Trophoblast cell (in vitro differentiated cells and primary cell): ENCODE measurements around the gene CLDN19.
A peak's percentile ranks its signal among the peaks of the same experiment; 100 is the strongest.

Experiments
- DNase-seq, 2 donors: peaks; one replicate each; pipeline ENCODE4 v3.0.0-alpha.2; 2016
- H2AFZ ChIP-seq: 2 replicates; pipeline ENCODE4 v1.6.1; 2013; ENCODE audit warnings: low read length, moderate library complexity, mild to moderate bottlenecking; ENCODE audit not compliant: insufficient read depth, poor library complexity
- H2AK5ac ChIP-seq: 2 replicates; pipeline ENCODE4 v1.6.1; 2013; ENCODE audit warnings: mild to moderate bottlenecking, low read length
- H2BK120ac ChIP-seq: 2 replicates; pipeline ENCODE4 v1.6.1; 2013; ENCODE audit warnings: low read length, mild to moderate bottlenecking, moderate library complexity; ENCODE audit not compliant: insufficient read depth, poor library complexity
- H2BK12ac ChIP-seq: 2 replicates; pipeline ENCODE4 v1.6.1; 2013; ENCODE audit warnings: mild to moderate bottlenecking, low read length, moderate library complexity
- H2BK5ac ChIP-seq: 2 replicates; pipeline ENCODE4 v1.6.1; 2013; ENCODE audit warnings: low read length, low read depth, moderate library complexity, mild to moderate bottlenecking; ENCODE audit not compliant: poor library complexity
- H3K14ac ChIP-seq: 2 replicates; pipeline ENCODE4 v1.6.1; 2013; ENCODE audit warnings: mild to moderate bottlenecking, low read length
- H3K18ac ChIP-seq: 2 replicates; pipeline ENCODE4 v1.6.1; 2013; ENCODE audit warnings: mild to moderate bottlenecking, low read length
- H3K23ac ChIP-seq: 2 replicates; pipeline ENCODE4 v1.6.1; 2013; ENCODE audit warnings: low read length
- H3K27ac ChIP-seq: 2 replicates; pipeline ENCODE4 v1.5.1; 2013; ENCODE audit warnings: low read depth, mild to moderate bottlenecking, inconsistent platforms, low read length, moderate library complexity
- H3K27me3 ChIP-seq: 2 replicates; pipeline ENCODE4 v1.6.1; 2013; ENCODE audit warnings: inconsistent platforms, mild to moderate bottlenecking, low read length, moderate library complexity; ENCODE audit not compliant: insufficient read depth
- H3K36me3 ChIP-seq, 2 experiments: 1 replicate in 1 of 2; 2 replicates in 1 of 2; pipeline ENCODE4 v1.6.1; 2013; ENCODE audit warnings: low read length in 2 of 2, mild to moderate bottlenecking in 2 of 2, moderate library complexity in 1 of 2; ENCODE audit not compliant: insufficient read depth in 2 of 2, control insufficient read depth in 1 of 2
- H3K4ac ChIP-seq: 2 replicates; pipeline ENCODE4 v1.6.1; 2013; ENCODE audit warnings: low read depth, mild to moderate bottlenecking, low read length, moderate library complexity
- H3K4me1 ChIP-seq, 2 experiments: 1 replicate in 1 of 2; 2 replicates in 1 of 2; pipeline ENCODE4 v1.6.1; 2013; ENCODE audit warnings: low read length in 2 of 2, mild to moderate bottlenecking in 2 of 2, moderate library complexity in 1 of 2; ENCODE audit not compliant: insufficient read depth in 2 of 2, control insufficient read depth in 1 of 2
- H3K4me2 ChIP-seq: 2 replicates; pipeline ENCODE4 v1.6.1; 2013; ENCODE audit warnings: inconsistent platforms, mild to moderate bottlenecking, low read length, moderate library complexity
- H3K4me3 ChIP-seq: 2 replicates; pipeline ENCODE4 v1.5.1; 2013; ENCODE audit warnings: mild to moderate bottlenecking, low read depth, low read length, inconsistent platforms
- H3K79me1 ChIP-seq: one replicate; pipeline ENCODE4 v1.6.1; 2013; ENCODE audit warnings: low read length
- H3K79me2 ChIP-seq: 2 replicates; pipeline ENCODE4 v1.6.1; 2013; ENCODE audit warnings: low read length, mild to moderate bottlenecking; ENCODE audit not compliant: control insufficient read depth, insufficient read depth, poor library complexity
- H3K9ac ChIP-seq: 2 replicates; pipeline ENCODE4 v1.6.1; 2013; ENCODE audit warnings: mild to moderate bottlenecking, low read length
- H3K9me3 ChIP-seq: 2 replicates; pipeline ENCODE4 v1.6.1; 2013; ENCODE audit warnings: low read depth, mild to moderate bottlenecking, control low read depth, inconsistent platforms, low read length; ENCODE audit not compliant: insufficient read depth
- H4K12ac ChIP-seq: 2 replicates; pipeline ENCODE4 v1.6.1; 2013; ENCODE audit warnings: low read depth, mild to moderate bottlenecking, low read length, moderate library complexity
- H4K8ac ChIP-seq: 2 replicates; pipeline ENCODE4 v1.6.1; 2013; ENCODE audit warnings: low read depth, mild to moderate bottlenecking, low read length, moderate library complexity
- H4K91ac ChIP-seq: one replicate; pipeline ENCODE4 v1.6.1; 2013; ENCODE audit warnings: low read depth, mild to moderate bottlenecking, low read length, moderate library complexity
- WGBS: extraction: QIAGEN DNeasy Blood & Tissue Kit; methylation state at CpG from one replicate; pipeline ENCODE4 v1.1.7; 2013; ENCODE audit warnings: missing lambda C conversion rate; ENCODE audit not compliant: insufficient read length, insufficient coverage; ENCODE audit errors: extremely low coverage; 5-methylcytosine and 5-hydroxymethylcytosine counted together

Gene CLDN19

GRCh38 chr1:42703888-42704464 is 36.1 kb downstream of the CLDN19 start:
- Histone ChIP-seq H3K27ac (no peak overlapping the region), H2BK12ac (no peak overlapping the region), H2BK120ac (no peak overlapping the region), H3K36me3 (peaks cover 24 to 40% of the 10 kb centered on the region in 2 experiments), H3K27me3 (no peaks in the 10 kb centered on the region), H2AK5ac (no peak overlapping the region), H3K79me2 (no peaks in the 10 kb centered on the region), H3K4me2 (no peak overlapping the region), H4K91ac (no peak overlapping the region), H3K9me3 (no peaks in the 10 kb centered on the region), H3K14ac (no peak overlapping the region), H3K4ac (no peak overlapping the region), H3K4me1 (no peaks in the 10 kb centered on the region), H2BK5ac (no peak overlapping the region), H3K79me1 (no peaks in the 10 kb centered on the region), H3K18ac (no peak overlapping the region), H3K4me3 (no peak overlapping the region), H3K9ac (no peak overlapping the region), H2AFZ (no peak overlapping the region), H4K8ac (no peak overlapping the region), H4K12ac (no peak overlapping the region), H3K23ac (no peak overlapping the region)
- no peak for DNase-seq
- no CpG with 5 or more reads among the region's 7 CpGs for WGBS

DNA sequence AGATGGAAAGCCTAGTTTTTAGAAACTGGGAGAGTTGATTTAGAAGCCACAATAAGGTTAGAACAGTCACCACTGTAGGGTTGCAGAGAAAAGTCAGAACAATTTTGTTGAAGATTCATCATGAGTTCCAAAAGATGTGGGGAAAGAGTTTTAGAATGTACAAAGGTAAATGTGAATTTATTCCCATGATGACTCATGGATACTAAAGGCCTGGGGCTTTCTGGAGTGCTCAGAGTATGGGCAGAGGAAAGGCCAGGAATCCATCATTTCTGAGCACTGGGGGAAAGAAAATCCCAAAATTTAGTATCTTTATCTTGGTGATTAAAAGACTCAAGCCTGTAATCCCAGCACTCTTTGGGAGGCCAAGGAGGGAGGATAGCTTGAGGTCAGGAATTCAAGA is 40.0 kb downstream of the CLDN19 start:
- Histone ChIP-seq H3K23ac (no peak overlapping the region), H3K4me1 (no peaks in the 10 kb centered on the region), H3K9ac (no peak overlapping the region), H2AFZ (no peak overlapping the region), H4K8ac (no peak overlapping the region), H3K79me2 (no peaks in the 10 kb centered on the region), H4K12ac (no peak overlapping the region), H2AK5ac (no peak overlapping the region), H3K27ac (no peak overlapping the region), H3K27me3 (no peaks in the 10 kb centered on the region), H3K79me1 (no peaks in the 10 kb centered on the region), H3K14ac (no peak overlapping the region), H2BK120ac (no peak overlapping the region), H3K9me3 (no peaks in the 10 kb centered on the region), H3K4ac (no peak overlapping the region), H2BK5ac (no peak overlapping the region), H3K18ac (no peak overlapping the region), H3K36me3 (peaks cover 19 to 56% of the 10 kb centered on the region in 2 experiments), H2BK12ac (no peak overlapping the region), H4K91ac (no peak overlapping the region), H3K4me3 (no peak overlapping the region), H3K4me2 (no peak overlapping the region)
- no peak for DNase-seq

- H4K91ac ChIP-seq, result no peak overlapping the region
- no peaks in the 10 kb centered on the region for H3K79me1 ChIP-seq
- H3K79me2 ChIP-seq, result no peaks in the 10 kb centered on the region
- H3K27ac ChIP-seq, result no peak overlapping the region
- no peaks in the 10 kb centered on the region for H3K9me3 ChIP-seq
- no peaks in the 10 kb centered on the region for H3K27me3 ChIP-seq
- H4K8ac ChIP-seq, result no peak overlapping the region
- no peak overlapping the region for H2BK120ac ChIP-seq
- H2BK5ac ChIP-seq, result no peak overlapping the region
- no peak overlapping the region for H2BK12ac ChIP-seq
- no peak overlapping the region for H3K4me3 ChIP-seq
- DNase-seq, result no peak
- H4K12ac ChIP-seq, result no peak overlapping the region
- no peak overlapping the region for H3K23ac ChIP-seq
- H3K4ac ChIP-seq, result no peak overlapping the region
- H3K4me1 ChIP-seq, result no peaks in the 10 kb centered on the region
- H3K4me2 ChIP-seq, result no peak overlapping the region
- peaks cover 14 to 47% of the 10 kb centered on the region in 2 experiments for H3K36me3 ChIP-seq
- H3K18ac ChIP-seq, result no peak overlapping the region
- no peak overlapping the region for H2AFZ ChIP-seq
- H3K14ac ChIP-seq, result no peak overlapping the region
- no CpG with 5 or more reads among the region's 4 CpGs for WGBS
- H2AK5ac ChIP-seq, result no peak overlapping the region
- H3K9ac ChIP-seq, result no peak overlapping the region
Measured at GRCh38 chr1:42698081-42698813, 41.8 kb downstream of the CLDN19 start.

- H4K12ac ChIP-seq, result no peak overlapping the region
- no peak overlapping the region for H2BK5ac ChIP-seq
- H2BK12ac ChIP-seq, result no peak overlapping the region
- H3K4me1 ChIP-seq, result peaks cover 3 to 4% of the 10 kb centered on the region in 2 experiments
- H3K27ac ChIP-seq, result no peak overlapping the region
- DNase-seq, result no peak
- H3K4me2 ChIP-seq, result no peak overlapping the region
- H2BK120ac ChIP-seq, result no peak overlapping the region
- H2AK5ac ChIP-seq, result no peak overlapping the region
- no peak overlapping the region for H3K9ac ChIP-seq
- peak overlapping the region; percentile 87 for H3K4ac ChIP-seq
- no peaks in the 10 kb centered on the region for H3K79me1 ChIP-seq
- H3K27me3 ChIP-seq, result no peaks in the 10 kb centered on the region
- no peak overlapping the region for H4K91ac ChIP-seq
- H3K14ac ChIP-seq, result no peak overlapping the region
- no peak overlapping the region for H3K4me3 ChIP-seq
- H2AFZ ChIP-seq, result no peak overlapping the region
- peaks cover 5% of the 10 kb centered on the region for H3K79me2 ChIP-seq
- H4K8ac ChIP-seq, result no peak overlapping the region
- H3K23ac ChIP-seq, result no peak overlapping the region
- peaks cover 3 to 21% of the 10 kb centered on the region in 2 experiments for H3K36me3 ChIP-seq
- WGBS, result no CpG with 5 or more reads among the region's 2 CpGs
- H3K9me3 ChIP-seq, result no peaks in the 10 kb centered on the region
- no peak overlapping the region for H3K18ac ChIP-seq
Measured at GRCh38 chr1:42692911-42693310, 47.1 kb downstream of the CLDN19 start.
